ENCODE results near the gene CELA2B.
"Not testable (repeated sequence)": the region's sequence is repeated elsewhere in the genome, so short reads cannot be mapped to it uniquely, and the experiment has no call there.

The CELA2B gene

DNA sequence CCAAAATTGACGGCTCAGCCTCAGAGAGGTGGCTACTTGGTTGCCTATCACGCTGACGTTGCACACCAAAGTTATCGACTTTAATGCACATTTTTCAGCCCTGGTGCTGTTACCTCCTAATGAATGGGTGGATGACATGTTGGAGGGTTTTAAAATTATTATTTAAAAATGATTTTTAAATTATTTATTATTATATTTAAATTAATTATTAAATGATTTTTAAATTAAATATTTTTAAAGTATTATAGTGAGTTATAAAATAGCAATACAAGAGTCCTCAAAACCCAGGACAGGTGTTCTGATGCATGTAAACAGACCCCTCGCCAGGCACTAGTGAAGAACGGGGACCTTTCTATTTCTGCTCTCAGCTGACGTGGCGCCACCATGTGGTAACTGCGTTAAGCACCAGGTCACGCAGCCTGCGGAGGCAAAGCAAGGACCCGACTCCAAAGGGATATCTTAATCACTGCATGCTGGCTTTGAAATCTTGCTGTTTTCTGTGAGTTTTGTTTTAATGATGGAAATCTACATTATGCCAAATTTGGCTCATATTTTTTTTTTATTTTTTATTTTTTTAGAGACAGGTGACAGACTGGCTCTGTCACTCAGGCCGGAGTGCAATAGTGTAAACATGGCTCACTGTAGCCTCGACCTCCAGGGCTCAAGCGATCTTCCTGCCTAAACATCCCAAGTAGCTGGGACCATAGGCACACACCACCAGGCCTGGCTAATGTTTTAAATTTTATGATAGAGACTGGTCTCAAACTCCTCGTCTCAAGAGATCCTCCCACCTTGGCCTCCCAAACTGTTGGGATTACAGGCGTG is 25.5 kb downstream of the CELA2B start:
- peak; percentile 23 for DNase-seq

DNA sequence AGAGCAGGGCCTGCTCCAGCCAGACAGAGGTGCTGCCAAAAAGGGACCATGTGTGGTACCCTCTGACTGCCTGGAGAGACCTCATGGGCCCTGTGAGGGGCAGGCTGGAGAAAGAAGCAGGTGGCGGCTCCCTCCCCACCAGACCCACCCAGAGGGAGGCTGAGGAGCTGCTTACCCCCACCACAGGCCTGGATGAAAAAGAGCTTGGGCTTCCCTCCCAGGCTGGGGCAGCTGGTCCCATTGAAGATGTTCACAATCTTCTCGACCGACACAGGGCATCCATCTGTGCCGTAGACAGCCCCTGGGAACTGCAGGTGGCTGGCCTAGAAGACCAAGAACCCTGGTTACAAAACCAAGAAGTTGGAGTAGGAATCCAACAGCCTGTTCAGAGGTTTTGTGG is 28.5 kb downstream of the CELA2B start:
- DNase-seq = peak; percentile 20

DNA sequence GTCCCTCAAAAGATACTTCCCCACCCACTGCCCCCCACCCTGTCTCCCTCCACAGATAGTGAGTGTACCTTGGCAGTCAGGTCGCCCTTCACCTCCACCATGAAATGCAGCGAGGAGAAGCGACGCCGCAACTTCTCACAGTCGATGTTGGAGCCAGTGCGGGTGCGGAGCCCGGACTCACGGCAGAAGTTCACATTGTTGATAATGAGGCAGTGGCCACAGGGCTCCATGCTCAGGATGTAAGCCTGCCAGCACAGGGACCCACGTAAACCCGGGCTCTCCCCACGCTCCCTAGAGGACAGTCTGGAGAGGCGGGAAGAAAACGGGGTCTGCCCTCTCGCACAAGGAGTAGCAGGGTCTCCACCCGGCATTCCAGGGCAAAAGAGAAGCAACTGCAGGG is 30.9 kb downstream of the CELA2B start:
- DNase-seq = no peak

- no peak for DNase-seq
Observed at GRCh38 chr1:15507278-15507677, 31.4 kb downstream of the CELA2B start.

- no peak for DNase-seq
Observed at GRCh38 chr1:15508700-15509487, 33.0 kb downstream of the CELA2B start.

GRCh38 chr1:15509586-15509985 is 33.7 kb downstream of the CELA2B start:
- no peak for DNase-seq

- no peak for DNase-seq
Observed at GRCh38 chr1:15510611-15511405, 34.9 kb downstream of the CELA2B start.

- DNase-seq = no peak
Observed at GRCh38 chr1:15513192-15513591, 37.3 kb downstream of the CELA2B start.

DNA sequence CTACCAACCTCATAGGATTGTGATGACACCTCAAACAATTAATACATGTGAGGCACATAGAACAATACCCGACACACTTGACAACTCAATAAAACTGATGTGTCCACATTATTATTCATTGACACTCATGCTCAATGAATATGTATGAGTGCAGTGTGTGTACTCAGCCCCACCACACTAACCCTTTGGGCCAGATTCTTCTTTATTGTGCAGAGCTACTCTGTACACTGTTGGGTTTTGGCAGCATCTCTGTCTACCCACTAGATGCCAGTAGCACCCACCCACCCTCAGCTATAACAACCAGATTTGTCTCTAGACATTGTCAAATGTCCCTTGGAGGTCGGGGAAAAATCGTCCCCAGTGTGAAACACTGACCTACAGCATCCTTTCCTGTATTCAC is 38.0 kb downstream of the CELA2B start:
- DNase-seq = no peak

- DNase-seq = not testable (repeated sequence)
Observed at GRCh38 chr1:15514557-15514956, 38.7 kb downstream of the CELA2B start.

DNA sequence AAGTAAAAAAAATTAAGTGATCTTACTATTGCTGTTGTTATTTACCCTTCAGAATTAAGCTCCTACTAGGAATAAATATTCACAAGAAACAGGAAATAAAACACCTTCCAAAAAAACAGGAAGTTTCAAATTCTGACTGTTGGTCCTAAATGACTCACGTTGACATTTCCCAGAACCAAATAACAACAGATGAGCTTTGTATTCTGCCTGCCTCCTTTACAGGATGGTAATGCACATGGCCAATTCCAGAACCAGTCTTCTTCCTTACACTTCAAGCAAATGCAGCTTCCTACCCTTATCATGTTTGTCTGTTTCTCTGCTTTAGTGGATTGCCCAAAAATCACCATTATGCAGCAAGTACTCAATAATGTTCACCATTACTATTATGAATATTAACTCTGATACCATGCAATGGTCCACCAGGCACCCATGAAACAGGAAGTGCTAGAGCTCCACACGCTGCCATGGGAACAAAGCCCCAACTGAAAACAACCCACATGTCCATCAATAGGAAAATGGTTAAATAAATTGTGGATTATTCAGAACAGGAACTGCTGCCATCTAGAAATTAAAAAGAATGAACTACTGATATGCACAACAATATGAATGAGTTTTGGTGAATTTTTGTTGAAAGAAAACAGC is 39.2 kb downstream of the CELA2B start:
- DNase-seq = no peak

DNA sequence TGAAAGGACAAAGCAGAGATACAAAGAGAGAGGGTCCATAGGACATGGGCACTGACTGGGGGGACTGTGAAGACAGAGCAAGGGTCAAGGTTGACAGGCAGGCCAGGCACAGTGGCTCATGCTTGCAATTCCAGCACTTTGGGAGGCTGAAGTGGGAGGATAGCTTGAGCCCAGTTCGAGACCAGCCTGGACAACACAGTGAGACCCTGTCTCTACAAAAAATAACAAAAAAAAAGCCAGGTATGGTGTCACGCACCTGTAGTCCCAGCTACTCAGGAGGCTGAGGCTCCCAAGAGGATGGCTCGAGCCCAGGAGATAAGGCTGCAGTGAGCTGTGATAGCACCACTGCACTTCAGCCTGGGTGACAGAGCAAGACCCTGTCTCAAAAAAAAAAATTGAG is 43.7 kb downstream of the CELA2B start:
- no peak for DNase-seq

GRCh38 chr1:15521206-15521906 is 45.5 kb downstream of the CELA2B start:
- not testable (repeated sequence) for DNase-seq

- DNase-seq = no peak
Observed at GRCh38 chr1:15522551-15522950, 46.6 kb downstream of the CELA2B start.

GRCh38 chr1:15523104-15524020 is 47.5 kb downstream of the CELA2B start:
- peak; percentile 45 for DNase-seq

DNA sequence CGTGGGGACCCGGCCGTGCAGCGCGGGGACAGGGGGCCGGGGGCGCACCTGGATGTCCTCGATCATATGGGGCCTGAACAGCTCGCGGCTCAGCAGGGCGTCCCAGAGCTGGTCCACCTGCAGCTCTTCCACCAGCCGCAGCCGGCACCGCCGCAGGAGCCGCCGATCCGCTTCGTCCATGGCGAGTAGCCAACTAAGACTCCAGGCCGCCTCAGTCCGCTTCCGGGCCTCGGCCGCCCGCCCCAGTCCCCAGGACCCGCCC is 48.0 kb downstream of the CELA2B start, which contains the start of gene CASP9:
Gene CASP9 (minus strand): TSS at position 195 of the 262 bp plus-strand sequence. CDS start 15 bp downstream, at position 180.
- no peak for DNase-seq

GRCh38 chr1:15524283-15525049 is 48.6 kb downstream of the CELA2B start:
- peak; percentile 89 for DNase-seq

GRCh38 chr1:15525050-15526020 is 49.4 kb downstream of the CELA2B start:
- peak; percentile 65 for DNase-seq

- DNase-seq = no peak
Observed at GRCh38 chr1:15526021-15526489, 50.2 kb downstream of the CELA2B start.

Measured in DMS 273 treated with DMSO at 0.1 percent for 48 hours (cell line).